Activated CD8-positive, alpha-beta T cell treated with anti-CD3 and anti-CD28 coated beads for 36 hours (primary cell): ENCODE results near the gene MEGF11. TPM values are rescaled to one million over a fixed set of nuclear protein-coding genes. Genes with fewer than 3 reads are reported as not detected.
A peak's percentile ranks its signal among the peaks of the same experiment; 100 is the strongest.
"Not testable (repeated sequence)": the region's sequence is repeated elsewhere in the genome, so short reads cannot be mapped to it uniquely, and the experiment has no call there.

ENCODE experiments used
- ATAC-seq: fragments of 200-7000 bp; cut with Tn5 transposase; one replicate; pipeline ENCODE4 v1.10.0; 2021; ENCODE audit warnings: mild to moderate bottlenecking, moderate library complexity
- CTCF ChIA-PET: fragments of 350-600 bp; sonication (Branson Sonifier 250); formaldehyde crosslinking; loops from one replicate; lab custom pipeline; 2021; ENCODE audit warnings: antibody characterized with exemption; lab: Charles Lee
- POLR2A ChIA-PET: fragments of 350-600 bp; sonication (Branson Sonifier 250); formaldehyde crosslinking; loops from one replicate; lab custom pipeline; 2021; ENCODE audit warnings: antibody characterized with exemption; lab: Charles Lee
- DNase-seq: peaks from one replicate; pipeline ENCODE4 v3.0.0-alpha.2; 2020
- H3K27ac Mint-ChIP-seq: one replicate; pipeline ENCODE4 v1.8.0; 2021; ENCODE audit warnings: mild to moderate bottlenecking, mixed read lengths
- H3K27me3 Mint-ChIP-seq: one replicate; pipeline ENCODE4 v1.8.0; 2021; ENCODE audit warnings: mixed read lengths
- H3K36me3 Mint-ChIP-seq: one replicate; pipeline ENCODE4 v1.8.0; 2021; ENCODE audit warnings: low read depth, mixed read lengths
- H3K4me1 Mint-ChIP-seq: one replicate; pipeline ENCODE4 v1.8.0; 2021; ENCODE audit warnings: low read depth, mixed read lengths
- H3K4me3 Mint-ChIP-seq: one replicate; pipeline ENCODE4 v1.8.0; 2021; ENCODE audit warnings: mild to moderate bottlenecking, moderate library complexity, mixed read lengths
- H3K9me3 Mint-ChIP-seq: one replicate; pipeline ENCODE4 v1.8.0; 2021; ENCODE audit warnings: mixed read lengths
- CTCF ChIP-seq: fragments of 200-600 bp; IDR thresholded peaks from one replicate; pipeline ENCODE4 v1.8.0; 2022; ENCODE audit warnings: antibody characterized with exemption, mild to moderate bottlenecking
- intact Hi-C: fragments of 100-400 bp; cut with micrococcal nuclease; formaldehyde crosslinking; loops from one replicate; pipeline ENCODE4 v1.10.0; 2022
- total RNA-seq, 2 experiments: library from RNA; stranded (reverse); gene quantifications; one replicate each; pipeline ENCODE4 v1.2.3, GENCODE V29; 2021

The MEGF11 gene
- total RNA-seq, 2 experiments from 2014 or later: not detected

GRCh38 chr15:66008940-66009562 lies 244.5 kb downstream of the MEGF11 start:
- no peaks in the 10 kb centered on the region for H3K9me3 Mint-ChIP-seq
- DNase-seq (no peak), ATAC-seq (no peak)
- peaks cover 3% of the 10 kb centered on the region for H3K27me3 Mint-ChIP-seq
- no peak for TF ChIP-seq CTCF
- H3K27ac Mint-ChIP-seq: no peak overlapping the region
- CTCF ChIA-PET: no interaction called here
- H3K4me1 Mint-ChIP-seq: no peaks in the 10 kb centered on the region
- POLR2A ChIA-PET: no interaction called here
- H3K36me3 Mint-ChIP-seq: no peaks in the 10 kb centered on the region
- intact Hi-C loops: no loop called here
- no peak overlapping the region for H3K4me3 Mint-ChIP-seq

GRCh38 chr15:66007663-66008262 lies 245.8 kb downstream of the MEGF11 start:
- peak; percentile 25 for DNase-seq

DNA sequence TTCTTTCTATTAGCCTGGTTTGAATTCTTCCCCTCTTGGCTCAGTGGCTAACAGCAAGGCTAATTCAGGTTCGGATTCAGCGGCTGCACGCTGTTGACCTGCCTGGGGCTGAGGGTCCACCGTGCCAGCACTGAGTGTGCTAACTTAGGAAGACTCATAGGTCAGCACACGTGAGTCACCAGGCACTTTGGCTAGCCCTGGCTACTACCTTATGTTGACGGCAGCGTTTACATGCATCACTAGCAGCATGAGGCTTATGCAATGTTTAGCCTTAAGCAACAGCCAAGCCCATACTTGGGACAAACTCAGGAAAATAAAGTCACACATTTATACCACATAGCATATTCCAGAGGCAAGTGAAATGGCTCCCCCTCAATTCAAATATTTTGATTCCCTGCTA lies 246.6 kb downstream of the MEGF11 start:
- H3K9me3 Mint-ChIP-seq: no peaks in the 10 kb centered on the region
- CTCF ChIA-PET: no interaction called here
- no peak overlapping the region for H3K27ac Mint-ChIP-seq
- POLR2A ChIA-PET: no interaction called here
- intact Hi-C loops: no loop called here
- H3K4me3 Mint-ChIP-seq: no peak overlapping the region
- ATAC-seq (no peak), DNase-seq (no peak)
- no peaks in the 10 kb centered on the region for H3K36me3 Mint-ChIP-seq
- peaks cover 6% of the 10 kb centered on the region for H3K27me3 Mint-ChIP-seq
- H3K4me1 Mint-ChIP-seq: no peaks in the 10 kb centered on the region
- TF ChIP-seq CTCF: no peak

More at GRCh38 chr15:66007663-66008262, 245.8 kb downstream of the MEGF11 start:
- ChIA-PET CTCF (no interaction called here), POLR2A (no interaction called here)
- no peak overlapping the region for H3K4me3 Mint-ChIP-seq
- no peaks in the 10 kb centered on the region for H3K36me3 Mint-ChIP-seq
- no peaks in the 10 kb centered on the region for H3K4me1 Mint-ChIP-seq
- TF ChIP-seq CTCF: no peak
- intact Hi-C loops: no loop called here
- no peaks in the 10 kb centered on the region for H3K9me3 Mint-ChIP-seq
- no peak for ATAC-seq
- H3K27me3 Mint-ChIP-seq: peaks cover 6% of the 10 kb centered on the region
- H3K27ac Mint-ChIP-seq: no peak overlapping the region

DNA sequence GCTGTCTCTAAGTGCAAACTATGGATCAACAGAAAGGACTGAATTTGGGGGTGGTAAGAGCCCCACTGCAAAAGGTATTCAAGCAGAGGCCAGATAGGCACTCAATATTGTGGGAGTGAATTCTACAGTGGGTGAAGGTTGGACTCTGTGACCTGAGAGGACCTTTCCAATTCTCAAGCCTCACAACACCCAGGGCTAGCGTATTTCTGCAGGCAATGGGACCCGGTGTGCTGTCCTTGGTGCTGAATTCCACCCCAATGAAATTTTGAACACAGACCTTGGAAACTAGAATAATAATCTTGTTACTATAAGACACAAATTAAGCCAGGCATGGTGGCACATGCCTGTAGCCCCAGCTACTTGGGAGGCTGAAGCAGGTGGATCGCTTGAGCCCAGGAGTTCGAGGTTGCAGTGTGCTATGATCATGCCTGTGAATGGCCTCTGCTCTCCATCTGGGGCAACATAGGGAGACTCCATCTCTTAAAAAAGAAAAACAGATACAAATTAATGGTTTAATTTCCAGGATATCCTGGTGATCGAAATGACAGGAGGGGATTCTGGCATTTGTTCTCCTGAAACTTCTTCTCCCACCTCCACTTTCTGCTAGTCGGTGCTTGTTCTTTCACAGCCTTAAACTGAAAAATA lies 248.8 kb downstream of the MEGF11 start:
- no peaks in the 10 kb centered on the region for H3K36me3 Mint-ChIP-seq
- DNase-seq: peak; percentile 37
- H3K27me3 Mint-ChIP-seq: peaks cover 9% of the 10 kb centered on the region
- H3K4me3 Mint-ChIP-seq: no peak overlapping the region
- ATAC-seq: no peak
- H3K4me1 Mint-ChIP-seq: no peaks in the 10 kb centered on the region
- POLR2A ChIA-PET: no interaction called here
- TF ChIP-seq CTCF: no peak
- CTCF ChIA-PET: no interaction called here
- no peak overlapping the region for H3K27ac Mint-ChIP-seq
- no peaks in the 10 kb centered on the region for H3K9me3 Mint-ChIP-seq
- intact Hi-C loops: no loop called here

DNA sequence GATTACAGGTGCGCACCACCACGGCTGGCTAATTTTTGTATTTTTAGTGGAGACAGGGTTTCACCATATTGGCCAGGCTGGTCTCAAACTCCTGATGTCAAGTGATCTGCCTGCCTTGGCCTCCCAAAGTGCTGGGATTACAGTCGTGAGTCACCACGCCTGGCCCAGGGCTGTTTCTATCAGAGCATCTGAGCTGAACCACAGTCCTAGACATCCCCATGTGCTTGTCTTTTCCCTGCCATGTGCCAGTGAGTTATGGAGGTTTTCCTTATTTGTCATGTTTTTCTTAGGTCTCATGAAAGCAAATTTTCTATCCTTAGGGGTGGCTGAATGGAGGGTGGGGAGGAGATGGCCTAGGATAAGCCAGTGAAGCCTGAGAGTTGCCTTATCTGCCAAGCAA lies 250.4 kb downstream of the MEGF11 start:
- POLR2A ChIA-PET, intact Hi-C loops, H3K27me3 Mint-ChIP-seq, ATAC-seq, H3K4me1 Mint-ChIP-seq, H3K36me3 Mint-ChIP-seq, H3K9me3 Mint-ChIP-seq, H3K27ac Mint-ChIP-seq, DNase-seq, H3K4me3 Mint-ChIP-seq, CTCF ChIA-PET: not testable (repeated sequence)
